ENCODE results near the gene GAS2L3. TPM values are rescaled to one million over a fixed set of nuclear protein-coding genes. Genes with fewer than 3 reads are reported as not detected.

The GAS2L3 gene
- polyA plus RNA-seq, 1 of the 3 experiments (the other 2 are of a cell fraction), result 1.6 TPM

DNA sequence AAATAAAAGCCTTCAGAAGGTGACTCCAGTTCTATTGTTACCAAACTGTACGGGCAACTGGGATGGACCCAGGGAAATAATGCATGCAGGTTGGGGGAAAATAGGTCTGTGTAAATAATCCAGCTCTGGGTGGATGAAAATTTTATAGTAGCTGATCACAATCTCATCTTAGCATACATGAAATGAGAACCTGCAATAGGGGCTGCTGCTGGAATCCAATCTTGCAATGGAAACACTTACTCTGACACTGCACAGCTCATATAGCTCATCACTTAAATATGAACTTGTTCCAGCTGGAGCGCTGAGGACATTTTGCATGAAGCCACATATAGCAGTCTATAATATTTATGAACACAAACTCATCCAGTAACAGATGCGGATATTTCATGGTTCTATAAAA, 40.1 kb upstream of the GAS2L3 start:
- ChIA-PET CTCF (interaction anchor here (0.8 to 1.9 kb wide), 3 partner anchors 13 to 217 kb away, joined by 3 to 6 read pairs (median 4); no protein-coding TSS in a partner anchor), POLR2A (no interaction called here)
- Histone ChIP-seq H3K9me2 (no peaks in the 10 kb centered on the region), H3F3A (replicated peaks; ENCODE audit: insufficient read depth) (no peaks in the 10 kb centered on the region), H3K27ac (ENCODE audit: low read depth in 2 of 2, low read length in 1 of 2) (no peak overlapping the region), H3K9me3 (no peaks in the 10 kb centered on the region), H3K36me3 (replicated peaks in 1 of 2; ENCODE audit: control insufficient read depth in 1 of 2, insufficient read depth in 2 of 2, low read length in 1 of 2) (no peaks in the 10 kb centered on the region), H2AFZ (ENCODE audit: low read depth) (no peak overlapping the region), H3K79me2 (ENCODE audit: insufficient read depth) (no peaks in the 10 kb centered on the region), H3K9ac (no peak overlapping the region), H3K4me1 (ENCODE audit: control insufficient read depth in 1 of 2, insufficient read depth in 2 of 2, low read depth in 1 of 2, low read length in 1 of 2) (no peaks in the 10 kb centered on the region; a peak in 2 of 4 replicates), H4K20me1 (ENCODE audit: insufficient read depth) (no peaks in the 10 kb centered on the region), H3K4me2 (no peak overlapping the region), H3K27me3 (ENCODE audit: insufficient read depth) (no peaks in the 10 kb centered on the region; the same call in 1 of the 2 replicates), H3K4me3 (ENCODE audit: low read depth in 2 of 2, low read length in 1 of 2) (no peak overlapping the region)
- peak; percentile 46 for DNase-seq
- TF ChIP-seq TAF1 (IDR thresholded peaks at IDR 0.05; ENCODE audit: borderline replicate concordance, low read depth, low read length) (no peak), RXRA (IDR thresholded peaks at IDR 0.05; ENCODE audit: borderline replicate concordance, low read depth) (no peak), NFIC (IDR thresholded peaks at IDR 0.05; ENCODE audit: borderline replicate concordance) (no peak), SMC3 (IDR thresholded peaks at IDR 0.05; ENCODE audit: low read depth, low read length) (no peak), NRF1 (IDR thresholded peaks at IDR 0.05; ENCODE audit: low read depth, low read length) (no peak), FOXM1 (IDR thresholded peaks at IDR 0.05; ENCODE audit: low read depth) (no peak), POLR2AphosphoS5 (IDR thresholded peaks at IDR 0.05; ENCODE audit: low read depth, low read length) (no peak), GABPA (IDR thresholded peaks at IDR 0.05; ENCODE audit: low read depth) (no peak), RAD21 (IDR thresholded peaks at IDR 0.05; ENCODE audit: low read length) (no peak), SIN3A (IDR thresholded peaks at IDR 0.05; ENCODE audit: borderline replicate concordance, low read depth, low read length) (no peak), CHD2 (IDR thresholded peaks at IDR 0.05; ENCODE audit: low read length, partially characterized antibody) (no peak), EP300 (IDR thresholded peaks at IDR 0.05; ENCODE audit: borderline replicate concordance in 1 of 2, low read depth in 1 of 2, low read length in 1 of 2) (no peak)
- TF ChIP-seq, protein P1, sequence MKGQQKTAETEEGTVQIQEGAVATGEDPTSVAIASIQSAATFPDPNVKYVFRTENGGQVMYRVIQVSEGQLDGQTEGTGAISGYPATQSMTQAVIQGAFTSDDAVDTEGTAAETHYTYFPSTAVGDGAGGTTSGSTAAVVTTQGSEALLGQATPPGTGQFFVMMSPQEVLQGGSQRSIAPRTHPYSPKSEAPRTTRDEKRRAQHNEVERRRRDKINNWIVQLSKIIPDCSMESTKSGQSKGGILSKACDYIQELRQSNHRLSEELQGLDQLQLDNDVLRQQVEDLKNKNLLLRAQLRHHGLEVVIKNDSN (IDR thresholded peaks at IDR 0.05; ENCODE audit: borderline replicate concordance, low read depth), result no peak
- TF ChIP-seq, protein P2, sequence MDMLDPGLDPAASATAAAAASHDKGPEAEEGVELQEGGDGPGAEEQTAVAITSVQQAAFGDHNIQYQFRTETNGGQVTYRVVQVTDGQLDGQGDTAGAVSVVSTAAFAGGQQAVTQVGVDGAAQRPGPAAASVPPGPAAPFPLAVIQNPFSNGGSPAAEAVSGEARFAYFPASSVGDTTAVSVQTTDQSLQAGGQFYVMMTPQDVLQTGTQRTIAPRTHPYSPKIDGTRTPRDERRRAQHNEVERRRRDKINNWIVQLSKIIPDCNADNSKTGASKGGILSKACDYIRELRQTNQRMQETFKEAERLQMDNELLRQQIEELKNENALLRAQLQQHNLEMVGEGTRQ (IDR thresholded peaks at IDR 0.05; ENCODE audit: borderline replicate concordance, low read depth, low read length), result no peak
- TF ChIP-seq, protein P3, sequence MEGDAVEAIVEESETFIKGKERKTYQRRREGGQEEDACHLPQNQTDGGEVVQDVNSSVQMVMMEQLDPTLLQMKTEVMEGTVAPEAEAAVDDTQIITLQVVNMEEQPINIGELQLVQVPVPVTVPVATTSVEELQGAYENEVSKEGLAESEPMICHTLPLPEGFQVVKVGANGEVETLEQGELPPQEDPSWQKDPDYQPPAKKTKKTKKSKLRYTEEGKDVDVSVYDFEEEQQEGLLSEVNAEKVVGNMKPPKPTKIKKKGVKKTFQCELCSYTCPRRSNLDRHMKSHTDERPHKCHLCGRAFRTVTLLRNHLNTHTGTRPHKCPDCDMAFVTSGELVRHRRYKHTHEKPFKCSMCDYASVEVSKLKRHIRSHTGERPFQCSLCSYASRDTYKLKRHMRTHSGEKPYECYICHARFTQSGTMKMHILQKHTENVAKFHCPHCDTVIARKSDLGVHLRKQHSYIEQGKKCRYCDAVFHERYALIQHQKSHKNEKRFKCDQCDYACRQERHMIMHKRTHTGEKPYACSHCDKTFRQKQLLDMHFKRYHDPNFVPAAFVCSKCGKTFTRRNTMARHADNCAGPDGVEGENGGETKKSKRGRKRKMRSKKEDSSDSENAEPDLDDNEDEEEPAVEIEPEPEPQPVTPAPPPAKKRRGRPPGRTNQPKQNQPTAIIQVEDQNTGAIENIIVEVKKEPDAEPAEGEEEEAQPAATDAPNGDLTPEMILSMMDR (IDR thresholded peaks at IDR 0.05), result no peak
- TF ChIP-seq, protein P4, sequence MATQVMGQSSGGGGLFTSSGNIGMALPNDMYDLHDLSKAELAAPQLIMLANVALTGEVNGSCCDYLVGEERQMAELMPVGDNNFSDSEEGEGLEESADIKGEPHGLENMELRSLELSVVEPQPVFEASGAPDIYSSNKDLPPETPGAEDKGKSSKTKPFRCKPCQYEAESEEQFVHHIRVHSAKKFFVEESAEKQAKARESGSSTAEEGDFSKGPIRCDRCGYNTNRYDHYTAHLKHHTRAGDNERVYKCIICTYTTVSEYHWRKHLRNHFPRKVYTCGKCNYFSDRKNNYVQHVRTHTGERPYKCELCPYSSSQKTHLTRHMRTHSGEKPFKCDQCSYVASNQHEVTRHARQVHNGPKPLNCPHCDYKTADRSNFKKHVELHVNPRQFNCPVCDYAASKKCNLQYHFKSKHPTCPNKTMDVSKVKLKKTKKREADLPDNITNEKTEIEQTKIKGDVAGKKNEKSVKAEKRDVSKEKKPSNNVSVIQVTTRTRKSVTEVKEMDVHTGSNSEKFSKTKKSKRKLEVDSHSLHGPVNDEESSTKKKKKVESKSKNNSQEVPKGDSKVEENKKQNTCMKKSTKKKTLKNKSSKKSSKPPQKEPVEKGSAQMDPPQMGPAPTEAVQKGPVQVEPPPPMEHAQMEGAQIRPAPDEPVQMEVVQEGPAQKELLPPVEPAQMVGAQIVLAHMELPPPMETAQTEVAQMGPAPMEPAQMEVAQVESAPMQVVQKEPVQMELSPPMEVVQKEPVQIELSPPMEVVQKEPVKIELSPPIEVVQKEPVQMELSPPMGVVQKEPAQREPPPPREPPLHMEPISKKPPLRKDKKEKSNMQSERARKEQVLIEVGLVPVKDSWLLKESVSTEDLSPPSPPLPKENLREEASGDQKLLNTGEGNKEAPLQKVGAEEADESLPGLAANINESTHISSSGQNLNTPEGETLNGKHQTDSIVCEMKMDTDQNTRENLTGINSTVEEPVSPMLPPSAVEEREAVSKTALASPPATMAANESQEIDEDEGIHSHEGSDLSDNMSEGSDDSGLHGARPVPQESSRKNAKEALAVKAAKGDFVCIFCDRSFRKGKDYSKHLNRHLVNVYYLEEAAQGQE (IDR thresholded peaks at IDR 0.05; ENCODE audit: low read depth, low read length), result no peak
- 14% methylated on average over 3 of the region's 3 CpGs for WGBS (ENCODE audit: low lambda C conversion rate)
